Kidney capillary endothelial cell (primary cell): ENCODE data around the gene TPP2.
A peak's percentile ranks its signal among the peaks of the same experiment; 100 is the strongest.

ENCODE experiments used
- DNase-seq: peaks from one replicate; pipeline ENCODE4 v3.0.0-alpha.2; 2018; ENCODE audit warnings: low spot score

TPP2 gene

DNA sequence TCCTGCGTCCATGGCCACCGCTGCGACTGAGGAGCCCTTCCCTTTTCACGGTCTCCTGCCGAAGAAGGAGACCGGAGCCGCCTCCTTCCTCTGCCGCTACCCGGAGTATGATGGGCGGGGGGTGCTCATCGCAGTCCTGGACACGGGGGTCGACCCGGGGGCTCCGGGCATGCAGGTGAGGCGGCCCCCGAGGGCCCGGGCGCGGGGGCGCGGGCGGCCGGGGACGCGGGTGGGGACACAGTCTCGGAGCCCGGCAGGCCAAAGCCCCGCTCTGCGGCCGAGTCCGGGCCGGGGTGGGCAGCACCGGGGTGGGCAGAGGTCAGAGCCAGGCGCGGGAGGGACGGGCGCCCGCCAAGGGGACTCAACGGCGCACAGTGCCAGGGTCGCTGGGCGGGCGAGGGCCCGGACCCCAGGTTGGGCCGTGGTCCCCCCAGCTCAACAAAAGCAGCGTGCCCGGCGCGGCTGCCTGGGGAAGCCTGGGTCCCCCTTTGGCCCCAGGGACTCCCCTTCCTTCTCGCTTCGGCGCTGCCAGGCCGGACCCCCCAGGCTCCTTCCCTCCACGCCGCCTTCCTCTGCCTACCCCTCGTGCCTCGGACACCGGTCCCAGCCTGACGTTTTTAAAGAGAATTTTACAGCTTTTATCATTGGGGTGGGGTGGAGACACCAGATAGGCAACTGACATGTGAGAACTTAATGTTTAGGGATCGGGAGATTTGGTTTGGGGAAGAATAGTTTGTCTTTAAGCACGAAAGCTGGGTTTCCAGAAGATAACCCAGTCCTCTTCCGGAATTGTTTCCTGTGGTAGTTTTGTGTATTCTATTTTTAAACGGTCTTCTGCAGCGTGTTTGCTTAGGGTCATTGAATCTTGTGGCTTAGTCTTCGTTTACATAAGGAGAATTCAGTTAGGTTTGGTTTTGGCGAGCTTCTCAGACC is 509 bp downstream of the TPP2 start:
- DNase-seq, result peak; percentile 14

DNA sequence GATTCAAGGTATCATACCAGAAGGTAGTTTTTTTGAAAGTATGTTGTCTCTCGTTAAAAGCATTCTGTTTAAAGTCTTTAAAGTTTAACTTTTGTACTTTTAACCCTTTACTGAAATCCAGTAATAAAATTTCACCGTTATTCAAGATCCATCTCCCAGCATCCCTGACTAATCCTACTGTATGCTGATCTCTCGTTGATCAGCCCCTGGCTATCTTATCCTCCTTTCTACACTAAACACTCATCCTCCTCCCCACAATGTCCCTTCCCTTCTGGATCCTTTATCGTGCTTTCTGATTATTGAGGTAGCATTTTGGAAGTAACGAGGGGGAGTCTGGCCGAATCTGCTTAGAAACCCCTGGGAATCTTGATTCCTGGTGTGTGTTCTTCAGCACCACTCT is 1.3 kb downstream of the TPP2 start:
- DNase-seq, result no peak

DNA sequence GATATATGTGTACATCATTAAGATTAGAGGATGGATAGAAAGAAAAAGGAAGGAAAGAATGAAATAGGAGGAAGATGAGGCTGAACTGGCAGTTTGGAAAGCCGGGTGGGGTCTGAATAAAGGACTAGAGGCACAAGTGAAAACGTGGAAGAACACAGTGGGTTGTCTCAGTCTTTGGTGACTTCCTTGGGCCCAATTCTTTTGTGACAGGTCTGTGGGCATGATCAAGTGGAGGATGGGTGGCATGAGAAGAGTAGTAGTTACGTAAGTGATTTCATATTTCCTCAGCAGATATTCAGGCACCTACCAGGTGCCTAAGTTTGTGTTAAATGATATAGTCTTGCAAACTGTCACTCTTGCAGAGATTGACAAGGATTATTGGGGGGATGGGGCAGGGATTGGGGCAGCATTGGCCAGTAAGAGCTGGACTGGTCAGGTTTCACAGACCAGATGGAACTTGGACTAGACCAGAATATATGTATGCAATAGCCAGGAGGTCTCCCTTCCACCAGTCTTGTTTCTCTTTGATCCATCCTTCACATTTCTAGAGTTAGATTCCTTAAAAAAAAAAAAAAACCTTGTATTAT is 2.7 kb downstream of the TPP2 start:
- no peak for DNase-seq

DNA sequence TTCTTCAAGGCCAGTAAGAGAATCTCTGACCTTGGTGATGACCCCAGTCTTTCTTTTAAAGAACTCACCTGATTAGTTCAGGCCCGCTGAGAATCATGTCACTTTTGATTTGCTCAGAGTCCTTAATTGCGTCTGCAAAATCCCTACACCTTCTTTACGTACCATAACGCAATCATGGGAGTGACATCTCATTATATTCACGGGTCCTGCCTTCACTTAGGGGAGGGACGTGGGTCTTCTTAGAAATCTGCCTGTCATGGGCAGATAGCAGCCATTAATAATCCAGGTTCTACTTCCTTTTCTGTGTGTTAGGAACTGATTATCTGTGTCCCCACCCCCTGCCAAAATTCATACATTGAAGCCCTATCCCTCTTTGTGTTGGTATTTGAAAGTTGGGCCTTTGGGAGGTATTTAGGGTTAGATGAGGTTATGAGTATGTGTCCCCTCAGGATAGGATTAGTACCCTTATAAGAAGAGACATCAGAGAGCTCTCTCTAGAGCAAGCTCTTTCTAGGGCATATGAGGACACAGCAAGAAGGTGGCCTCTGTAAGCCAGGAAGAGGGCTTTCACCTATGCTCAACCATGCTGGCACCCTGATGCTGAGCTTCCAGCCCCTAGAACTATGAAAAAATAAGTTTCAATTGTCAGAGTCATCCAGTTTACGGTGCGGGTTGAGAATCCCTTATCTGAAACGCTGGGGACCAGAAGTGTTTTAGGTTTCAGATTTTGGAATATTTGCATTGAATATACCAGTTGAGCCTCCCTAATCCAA is 9.9 kb downstream of the TPP2 start:
- no peak for DNase-seq

DNA sequence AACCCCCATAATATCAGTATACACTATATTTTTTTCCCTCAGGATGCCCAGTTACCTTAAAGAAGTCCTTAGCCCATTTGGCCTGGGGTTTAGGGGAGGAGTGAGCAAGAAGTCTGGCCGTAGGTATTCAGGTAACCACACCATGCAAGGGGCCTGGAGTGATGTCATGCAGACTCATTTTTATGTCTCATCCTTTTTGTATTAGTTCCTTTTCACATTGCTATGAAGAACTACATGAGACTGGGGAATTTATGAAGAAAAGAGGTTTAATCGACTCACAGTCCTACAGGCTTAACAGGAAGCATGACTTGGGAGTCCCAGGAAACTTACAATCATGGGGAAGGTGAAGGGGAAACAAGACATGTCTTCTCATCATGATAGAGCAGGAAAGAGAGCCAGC is 12.2 kb downstream of the TPP2 start:
- peak; percentile 10 for DNase-seq

DNA sequence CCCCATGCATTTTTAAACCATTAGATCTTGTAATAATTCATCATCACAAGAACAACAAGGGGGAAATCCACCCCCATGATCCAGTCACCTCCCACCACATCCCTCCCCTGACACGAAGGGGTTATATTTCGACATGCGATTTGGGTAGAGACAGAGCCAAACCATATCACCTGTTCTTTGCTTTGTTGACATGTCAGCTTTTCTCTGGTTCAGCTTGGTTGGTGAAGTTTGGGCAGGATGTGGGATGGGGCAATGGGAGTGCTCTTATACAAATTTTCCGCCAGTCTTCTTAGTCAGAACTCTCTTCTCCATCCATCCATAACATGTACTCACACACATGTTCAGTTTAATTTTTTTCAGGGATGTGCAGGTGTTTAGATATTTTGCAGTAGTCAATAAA is 12.9 kb downstream of the TPP2 start:
- DNase-seq, result no peak

DNA sequence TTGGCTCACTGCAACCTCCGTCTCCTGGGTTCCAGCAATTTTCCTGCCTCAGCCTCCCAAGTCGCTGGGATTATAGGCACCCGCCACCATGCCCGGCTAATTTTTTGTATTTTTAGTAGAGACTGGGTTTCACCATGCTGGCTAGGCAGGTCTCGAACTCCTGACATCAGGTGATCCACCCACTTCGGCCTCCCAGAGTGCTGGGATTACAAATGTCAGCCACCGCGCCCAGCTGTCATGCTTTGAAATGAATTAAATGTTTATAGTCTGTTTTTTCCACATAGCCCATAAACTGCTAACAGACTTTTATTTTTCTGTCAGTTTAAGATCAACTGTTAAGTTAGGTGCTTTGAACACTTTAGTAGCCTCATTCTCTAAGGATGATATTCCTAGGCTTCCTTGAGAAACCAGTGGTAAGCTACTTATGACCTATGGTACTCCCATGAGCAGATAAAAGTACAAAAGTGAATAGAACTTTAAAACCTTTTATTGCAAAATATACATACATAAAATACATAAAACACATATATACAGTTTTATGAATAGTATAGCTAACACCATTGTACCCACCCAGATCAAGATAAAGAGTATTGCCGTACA is 13.6 kb downstream of the TPP2 start:
- DNase-seq, result no peak

DNA sequence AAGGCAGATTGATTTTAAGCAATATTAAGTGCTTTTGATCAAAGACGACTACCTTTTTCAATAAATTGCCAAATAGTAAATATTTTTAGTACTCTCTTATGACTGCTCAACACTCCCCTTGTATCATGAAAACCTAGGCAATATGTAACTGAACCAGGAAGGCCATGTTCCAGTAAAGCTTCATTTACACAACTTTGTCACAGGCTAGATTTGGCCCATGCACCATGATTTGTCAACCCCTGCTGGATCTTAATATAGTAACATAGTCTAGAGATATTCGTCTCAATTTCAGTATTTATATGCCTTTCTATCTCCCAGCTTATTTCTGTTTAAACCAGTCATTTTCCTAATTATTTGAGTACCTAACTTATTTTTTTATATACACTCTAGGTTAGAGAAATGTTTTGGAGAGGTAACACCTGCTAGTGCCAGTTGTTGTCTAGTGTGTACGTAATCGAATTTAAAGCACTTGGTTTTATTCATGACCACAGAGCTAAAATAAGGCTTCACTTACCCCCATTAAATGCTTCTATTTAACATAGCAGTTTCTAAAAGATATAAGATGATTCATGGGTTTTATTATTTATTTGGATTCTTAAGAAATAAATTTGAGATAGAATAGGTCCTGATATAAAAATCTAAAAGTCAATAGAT is 21.0 kb downstream of the TPP2 start:
- no peak for DNase-seq

DNA sequence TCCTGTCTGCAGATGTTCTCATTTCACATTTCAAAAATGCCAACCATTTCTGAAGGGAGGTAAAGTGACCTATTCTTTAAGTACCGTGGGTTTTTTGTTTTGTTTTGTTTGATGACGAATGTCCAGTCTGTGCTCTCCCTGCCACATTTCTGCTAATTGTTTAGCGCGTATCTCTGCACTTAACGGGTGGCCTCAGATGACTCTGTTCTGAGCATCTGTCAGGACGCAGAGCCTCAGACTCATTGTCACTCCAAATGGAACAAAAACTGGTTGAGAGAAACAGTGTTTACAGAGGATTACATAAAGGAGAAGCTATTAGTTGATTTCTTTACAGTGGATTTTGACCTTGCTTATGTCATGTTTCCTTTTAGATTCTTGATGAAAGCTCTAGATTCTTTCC is 23.7 kb downstream of the TPP2 start:
- DNase-seq, result no peak

DNA sequence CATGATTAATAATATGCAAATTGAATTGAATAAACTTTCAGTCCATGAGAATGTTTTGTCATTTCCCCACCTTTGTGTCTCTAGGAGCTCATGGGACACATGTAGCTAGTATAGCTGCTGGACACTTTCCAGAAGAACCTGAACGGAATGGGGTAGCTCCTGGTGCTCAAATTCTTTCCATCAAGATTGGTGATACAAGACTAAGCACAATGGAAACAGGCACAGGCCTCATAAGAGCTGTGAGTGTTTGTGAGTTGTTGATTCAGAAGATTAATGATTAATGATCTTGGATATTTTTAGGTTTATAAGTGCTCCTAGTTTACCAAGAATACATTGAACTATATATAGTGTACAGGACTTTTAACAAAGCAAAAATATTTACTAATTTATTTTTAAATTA is 30.1 kb downstream of the TPP2 start:
- DNase-seq, result no peak

DNA sequence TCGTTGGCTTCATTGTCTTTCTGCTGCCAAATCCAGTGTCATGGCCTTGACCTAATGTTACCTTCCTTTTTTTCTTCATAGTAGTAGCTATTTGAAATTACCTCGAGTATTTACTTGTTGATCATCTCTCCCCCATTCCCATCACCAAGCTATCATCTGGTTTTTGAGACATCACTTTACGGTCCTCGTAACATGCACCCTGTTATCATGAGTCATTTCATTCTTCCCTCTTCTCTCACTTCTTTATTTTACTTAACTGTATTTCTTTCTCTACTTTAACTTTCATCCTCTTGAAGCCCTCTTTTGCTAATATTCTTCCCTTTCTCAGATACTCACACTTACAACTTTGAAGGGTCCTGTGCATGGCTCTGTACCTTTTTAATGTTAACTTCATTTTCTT is 31.8 kb downstream of the TPP2 start:
- DNase-seq, result no peak

DNA sequence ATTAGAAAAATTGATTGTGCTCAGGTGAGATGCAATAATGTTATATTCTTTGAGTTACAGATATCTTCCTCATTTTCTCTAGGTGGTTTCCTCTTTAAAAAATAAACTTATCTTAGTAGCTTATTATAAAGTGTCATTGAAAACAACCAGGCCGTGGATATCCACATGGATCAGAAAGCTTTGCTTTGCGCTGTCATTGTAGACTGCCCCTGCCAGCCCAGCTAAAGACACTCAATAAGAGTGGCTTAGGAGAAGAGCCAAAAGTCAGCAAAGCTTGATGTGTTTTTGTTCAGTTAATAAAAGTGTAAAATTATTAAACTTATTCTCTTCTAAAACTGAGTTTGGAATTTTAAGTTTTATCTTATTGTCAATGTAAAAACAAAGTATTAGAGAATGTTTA is 34.4 kb downstream of the TPP2 start:
- no peak for DNase-seq

DNA sequence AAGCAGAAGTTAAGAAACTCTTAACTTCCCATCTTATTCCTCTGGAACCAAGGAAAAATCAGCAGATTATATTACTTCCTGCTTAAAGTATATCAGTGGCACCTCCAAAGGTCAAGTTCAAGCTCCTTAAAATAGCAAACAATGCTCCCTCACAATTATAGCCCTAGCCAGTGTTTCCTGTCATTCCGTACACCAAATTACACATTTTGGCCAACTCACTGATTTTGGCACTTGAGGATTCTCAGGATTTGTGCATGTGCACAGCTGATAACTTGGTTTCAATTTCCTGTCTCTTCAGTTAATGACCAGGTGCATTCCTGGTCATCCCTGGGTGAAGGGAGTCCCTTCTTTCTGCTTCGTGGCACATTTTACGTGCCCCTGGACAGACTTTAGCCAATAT is 42.0 kb downstream of the TPP2 start:
- peak; percentile 54 for DNase-seq

DNA sequence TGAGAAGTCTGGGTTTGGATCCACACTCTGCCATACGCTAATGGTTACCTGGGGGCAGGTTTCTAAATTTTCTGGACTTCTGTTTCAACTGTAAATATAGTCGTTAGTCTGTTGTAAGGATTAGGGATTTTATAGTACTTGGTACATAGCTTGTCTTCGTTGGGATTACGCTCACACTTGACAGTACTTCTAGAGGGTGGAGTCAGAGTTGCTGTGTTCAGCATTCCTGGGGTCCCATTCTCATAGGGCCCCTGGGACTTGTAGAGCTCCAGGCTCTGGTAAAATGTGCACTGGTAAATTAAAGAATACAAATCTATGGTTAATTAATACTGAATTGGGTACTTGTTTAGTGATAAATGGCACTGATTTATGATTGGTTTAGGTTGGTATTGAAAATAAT is 45.2 kb downstream of the TPP2 start:
- no peak for DNase-seq

DNA sequence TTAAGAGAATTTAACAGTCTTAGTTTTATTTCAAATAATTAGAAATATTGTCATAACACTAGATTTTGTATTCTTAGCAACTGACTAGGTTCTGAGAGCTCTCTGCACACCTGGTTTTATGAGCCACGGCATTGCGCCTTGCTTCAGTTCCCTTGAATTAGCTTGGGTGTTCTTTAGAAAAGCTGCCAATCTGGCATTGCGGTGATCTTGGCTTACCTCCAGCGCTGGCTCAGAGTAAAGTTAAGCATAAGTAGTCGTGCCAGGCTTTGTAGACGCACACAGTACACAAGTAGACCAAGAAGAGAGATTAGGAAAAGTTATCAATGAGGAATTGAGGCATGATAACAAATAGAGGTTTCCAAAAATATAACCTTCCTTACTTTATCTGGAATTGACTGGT is 45.7 kb downstream of the TPP2 start:
- no peak for DNase-seq

DNA sequence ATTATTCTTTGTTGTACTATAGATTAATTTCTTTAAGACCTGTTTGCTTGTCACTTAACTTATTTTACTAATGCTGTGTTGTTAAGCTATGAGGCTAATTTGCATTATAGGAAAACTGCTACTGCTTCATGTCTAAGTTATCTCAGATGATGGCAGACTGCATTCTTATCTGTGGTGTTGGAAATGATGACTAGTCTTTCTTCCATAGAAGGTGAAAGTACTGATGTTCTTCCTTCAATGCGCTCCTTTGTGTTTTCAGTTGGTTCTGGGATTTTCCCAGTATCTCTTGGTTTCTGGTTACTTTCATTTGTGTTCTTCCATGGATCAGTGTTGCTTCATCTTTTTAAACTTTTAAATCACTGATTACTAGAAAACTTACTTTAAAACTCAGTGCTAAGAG is 46.9 kb downstream of the TPP2 start:
- no peak for DNase-seq

DNA sequence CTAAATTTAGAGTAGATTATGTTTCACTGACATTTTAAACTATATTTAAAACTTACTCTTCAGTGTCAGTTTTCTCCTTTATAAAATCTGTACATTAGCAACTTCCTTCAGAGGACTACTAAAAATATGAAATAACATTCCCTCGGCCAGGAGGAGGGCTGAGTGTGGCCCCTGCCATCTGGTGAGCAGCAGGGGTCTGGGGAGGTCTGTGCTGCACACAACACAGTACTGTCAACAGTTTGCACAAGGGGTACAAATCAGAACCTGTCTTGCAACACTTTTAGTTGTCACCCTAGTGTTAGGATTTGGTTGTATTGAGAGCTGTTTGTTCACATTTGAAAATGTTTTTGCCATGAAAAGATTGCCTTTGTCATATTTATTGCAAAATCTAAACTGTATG is 48.9 kb downstream of the TPP2 start:
- DNase-seq, result no peak

DNA sequence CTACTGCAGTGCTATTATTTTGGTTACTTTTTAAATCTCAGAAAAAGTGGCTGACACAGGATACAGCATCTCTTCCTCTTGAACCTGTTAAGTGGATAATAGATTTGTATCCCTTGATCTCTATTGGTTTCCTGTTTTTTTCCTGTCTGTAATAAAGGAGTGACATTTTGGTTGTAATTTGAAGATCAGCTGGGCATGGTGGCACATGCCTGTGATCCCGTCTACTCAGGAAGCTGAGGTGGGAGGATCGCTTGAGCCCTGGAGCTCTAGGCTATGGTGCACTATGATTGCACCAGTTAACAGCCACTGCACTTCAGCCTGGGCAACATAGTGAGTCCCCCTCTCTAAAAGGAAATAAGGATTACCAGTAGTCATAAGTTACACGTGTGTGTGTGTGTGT is 51.3 kb downstream of the TPP2 start:
- DNase-seq, result no peak

DNA sequence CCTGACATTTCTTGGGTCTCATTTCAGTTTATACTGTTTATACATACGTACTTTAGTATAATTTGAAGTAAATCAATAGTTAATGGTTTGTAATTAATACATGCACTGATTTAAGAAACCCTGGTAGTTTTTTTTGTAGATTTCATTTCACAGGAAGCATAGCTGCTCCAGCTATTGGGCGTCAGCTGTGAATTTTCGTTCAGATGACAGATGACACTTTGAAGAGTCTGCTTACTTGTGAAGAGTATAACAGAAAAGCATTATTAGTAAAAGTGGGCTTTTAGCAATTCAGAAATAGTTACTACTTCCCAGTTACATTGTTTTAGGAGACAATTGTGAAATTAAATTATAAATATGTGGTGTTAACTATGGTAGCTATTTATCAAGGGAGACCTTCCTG is 53.7 kb downstream of the TPP2 start:
- no peak for DNase-seq

DNA sequence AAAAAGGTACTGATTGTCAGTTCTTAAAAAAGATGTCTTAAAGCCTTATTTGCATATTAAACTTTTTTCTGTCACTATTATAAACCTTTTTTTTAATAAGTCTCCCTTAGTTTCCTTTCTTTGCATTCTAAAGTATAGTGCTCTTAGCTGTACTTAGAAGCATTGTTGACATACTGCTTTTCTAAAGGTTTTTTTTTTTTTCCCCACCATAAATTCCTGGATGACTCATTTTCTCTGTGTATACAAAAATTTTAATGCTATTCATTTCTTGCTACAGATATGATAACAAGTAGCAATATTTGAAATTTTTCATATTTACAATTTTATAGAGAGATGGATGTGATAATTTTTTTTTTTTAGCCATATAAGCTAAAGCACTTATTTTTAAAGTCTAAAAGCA is 54.6 kb downstream of the TPP2 start:
- peak; percentile 15 for DNase-seq

DNA sequence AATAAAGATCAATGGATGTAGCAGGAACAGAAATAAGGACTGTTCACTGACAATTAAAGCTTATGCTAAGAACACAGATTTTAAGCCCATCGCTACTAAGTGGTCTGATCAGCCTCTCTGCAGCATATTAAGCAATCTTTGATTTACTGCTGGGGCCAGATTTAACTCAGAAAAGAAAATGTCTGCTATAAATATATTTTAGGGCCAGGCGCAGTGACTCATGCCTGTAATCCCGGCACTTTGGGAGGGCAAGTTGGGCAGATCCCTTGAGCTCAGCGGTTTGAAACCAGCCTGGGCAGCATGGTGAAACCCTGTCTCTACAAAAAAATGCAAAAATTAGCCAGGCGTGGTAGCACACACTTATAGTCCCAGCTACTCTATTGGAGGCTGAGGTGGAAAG is 55.1 kb downstream of the TPP2 start:
- no peak for DNase-seq

DNA sequence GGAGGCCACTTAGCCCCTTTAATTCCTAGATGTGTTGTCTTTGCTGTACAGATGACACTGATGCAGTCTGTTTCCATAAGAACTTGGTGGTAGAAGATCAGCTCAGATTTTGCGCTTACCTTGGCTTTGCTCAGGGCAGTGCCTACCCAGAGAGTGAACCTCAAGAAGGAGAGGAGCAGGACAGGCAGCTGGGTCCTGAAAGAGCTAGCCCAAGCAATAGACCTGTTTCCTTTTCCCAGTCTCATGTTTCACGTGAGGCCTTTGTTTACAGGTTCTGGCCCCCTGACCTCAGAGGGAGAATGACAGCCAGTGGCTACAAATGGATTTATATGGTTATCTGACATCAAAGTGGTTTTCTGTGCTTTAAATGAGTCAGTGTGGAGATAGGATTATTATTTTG is 58.0 kb downstream of the TPP2 start:
- no peak for DNase-seq
